ENCODE data around the gene ASNSD1. TPM values are rescaled to one million over a fixed set of nuclear protein-coding genes. Genes with fewer than 3 reads are reported as not detected.

ASNSD1 gene
- total RNA-seq, 1 experiment from 2014 or later, result 48.5 TPM

GRCh38 chr2:189625636-189626035 is 35.6 kb upstream of the ASNSD1 start:
- no peak overlapping the region for H2BK120ac ChIP-seq (ENCODE audit: low read depth, low read length, poor library complexity, severe bottlenecking)
- H3K18ac ChIP-seq (ENCODE audit: insufficient read length, low read depth, low read length), result no peak overlapping the region
- H3K79me2 ChIP-seq (ENCODE audit: insufficient read depth, low read length), result no peaks in the 10 kb centered on the region
- no CpG with 5 or more reads among the region's 2 CpGs for WGBS (ENCODE audit: extremely low coverage, insufficient read length, low lambda C conversion rate)
- no peak overlapping the region for H3K27ac ChIP-seq (ENCODE audit: insufficient read length, low read depth, low read length)
- H2BK15ac ChIP-seq (ENCODE audit: low read depth, low read length), result no peak overlapping the region
- peaks cover 4% of the 10 kb centered on the region for H3K4me1 ChIP-seq (ENCODE audit: insufficient read depth, low read length)
- H3K56ac ChIP-seq (ENCODE audit: insufficient read length, low read depth, low read length), result no peak overlapping the region
- no peak overlapping the region for H2BK20ac ChIP-seq (ENCODE audit: low read depth, low read length, poor library complexity, severe bottlenecking)
- Mint-ChIP-seq H3K4me1 (peaks cover 9 to 12% of the 10 kb centered on the region in 2 experiments), H3K9me3 (no peaks in the 10 kb centered on the region), H3K4me3 (no peak overlapping the region), H3K27ac (no peak overlapping the region), H3K36me3 (ENCODE audit: insufficient read depth in 1 of 3, low read depth in 3 of 3) (no peaks in the 10 kb centered on the region), H3K27me3 (ENCODE audit: low read depth) (no peaks in the 10 kb centered on the region)
- no peak overlapping the region for H2AFZ ChIP-seq (ENCODE audit: low read length)
- no peaks in the 10 kb centered on the region for H4K20me1 ChIP-seq (ENCODE audit: control insufficient read depth, insufficient read depth, insufficient read length)
- H3K14ac ChIP-seq (ENCODE audit: insufficient read depth, low read length), result no peak overlapping the region
- no peak overlapping the region for H4K91ac ChIP-seq (ENCODE audit: insufficient read length, low read depth, low read length)
- no peaks in the 10 kb centered on the region for H3K23me2 ChIP-seq (ENCODE audit: insufficient read length, low read depth, low read length, poor library complexity, severe bottlenecking)
- TF ChIP-seq CTCF (conservative IDR thresholded peaks at IDR 0.05), result no peak
- H4K5ac ChIP-seq (ENCODE audit: insufficient read length, low read depth, low read length), result no peak overlapping the region
- H3K4me2 ChIP-seq (ENCODE audit: insufficient read depth, insufficient read length, low read length), result no peak overlapping the region
- no peak overlapping the region for H3K9ac ChIP-seq (ENCODE audit: extremely low read depth, insufficient read length, low read length)
- no peaks in the 10 kb centered on the region for H3K27me3 ChIP-seq (ENCODE audit: insufficient read depth, low read length)
- H4K8ac ChIP-seq (replicated peaks; ENCODE audit: insufficient read length, low read depth, low read length), result no peak overlapping the region
- no peak overlapping the region for H3K4ac ChIP-seq (ENCODE audit: low read depth, low read length)
- no peak overlapping the region for H2BK12ac ChIP-seq (ENCODE audit: insufficient read length, low read depth, low read length)
- no peak overlapping the region for H2AK5ac ChIP-seq (ENCODE audit: insufficient read length, low read length)
- no peak overlapping the region for H3K23ac ChIP-seq (ENCODE audit: insufficient read length, low read depth, low read length)
- H3K9me3 ChIP-seq (ENCODE audit: control insufficient read depth, low read depth, low read length), result no peaks in the 10 kb centered on the region
- H2BK5ac ChIP-seq (ENCODE audit: insufficient read length, low read length), result no peak overlapping the region
- H3K79me1 ChIP-seq (ENCODE audit: insufficient read depth, low read depth, low read length, poor library complexity, severe bottlenecking), result no peaks in the 10 kb centered on the region
- H3T11ph ChIP-seq (ENCODE audit: low read length), result no peak overlapping the region
- no peak for DNase-seq

Measured in H9 (cell line).